Endothelial cell of umbilical vein (primary cell): ENCODE data around the gene SYNE3.

ENCODE experiments used
- CTCF ChIP-seq, 2 donors: IDR thresholded peaks; 1 replicate in 1 of 2; 2 replicates in 1 of 2; pipeline ENCODE4 v1.5.1; 2011; ENCODE audit warnings: low read length in 2 of 2, mild to moderate bottlenecking in 2 of 2, moderate library complexity in 2 of 2, control low read depth in 1 of 2, inconsistent platforms in 1 of 2, low read depth in 1 of 2; ENCODE audit not compliant: insufficient read depth in 1 of 2; ENCODE audit errors: extremely low read depth in 1 of 2
- EZH2 ChIP-seq: IDR thresholded peaks from 2 replicates; pipeline ENCODE4 v1.6.1; 2012; ENCODE audit warnings: borderline replicate concordance, low read depth, mild to moderate bottlenecking, moderate library complexity, low read length, inconsistent platforms; ENCODE audit not compliant: severe bottlenecking
- GATA2 ChIP-seq: IDR thresholded peaks from 2 replicates; pipeline ENCODE4 v1.7.0; 2011; ENCODE audit warnings: low read depth, mild to moderate bottlenecking, moderate library complexity, mixed read lengths, low read length; ENCODE audit not compliant: insufficient read length, insufficient read depth
- JUN ChIP-seq: IDR thresholded peaks from 2 replicates; pipeline ENCODE4 v1.6.1; 2011; ENCODE audit warnings: borderline replicate concordance, low read depth; ENCODE audit not compliant: insufficient read length, insufficient read depth
- POLR2A ChIP-seq: IDR thresholded peaks from 2 replicates; pipeline ENCODE4 v1.6.1; 2012; ENCODE audit warnings: low read depth, mild to moderate bottlenecking, control low read depth, low read length
- POLR2AphosphoS5 ChIP-seq: IDR thresholded peaks from 2 replicates; pipeline ENCODE4 v1.6.1; 2012; ENCODE audit warnings: low read depth, mild to moderate bottlenecking, control low read depth, low read length, moderate library complexity; ENCODE audit not compliant: insufficient read depth

DNA sequence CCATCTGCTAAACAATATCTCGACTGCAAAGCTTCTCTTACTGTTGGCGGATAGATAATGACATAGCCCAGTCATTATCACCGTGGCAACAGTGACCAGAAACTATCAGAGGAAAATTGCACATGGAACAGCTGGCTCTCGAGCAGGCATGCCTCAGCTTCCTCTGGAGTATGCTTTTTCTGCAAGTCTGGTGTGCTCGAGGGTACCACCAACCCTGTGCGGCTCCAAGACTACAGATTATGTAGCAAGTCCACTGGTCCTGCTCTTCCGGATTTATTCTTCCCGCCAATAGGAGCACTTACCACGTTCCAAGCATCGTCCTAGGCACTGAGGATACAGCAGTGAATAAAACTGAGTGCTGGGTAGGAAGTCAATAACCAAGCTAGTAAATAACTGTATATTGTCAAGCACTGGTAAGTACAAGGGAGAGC is 17.0 kb upstream of the SYNE3 start:
- TF ChIP-seq CTCF (IDR thresholded peaks at IDR 0.05; ENCODE audit: extremely low read depth in 1 of 2, insufficient read depth in 1 of 2, low read depth in 1 of 2, low read length in 2 of 2) (no peak), POLR2AphosphoS5 (no peak), POLR2A (no peak), EZH2 (no peak), GATA2 (no peak), JUN (no peak)
